HCEC 1CT (cell line): Measurements from ENCODE around the gene ST3GAL3.

Experiments used
- DNase-seq: peaks from one replicate; pipeline ENCODE4 v3.0.0-alpha.2; 2017

ST3GAL3 gene, protein sequence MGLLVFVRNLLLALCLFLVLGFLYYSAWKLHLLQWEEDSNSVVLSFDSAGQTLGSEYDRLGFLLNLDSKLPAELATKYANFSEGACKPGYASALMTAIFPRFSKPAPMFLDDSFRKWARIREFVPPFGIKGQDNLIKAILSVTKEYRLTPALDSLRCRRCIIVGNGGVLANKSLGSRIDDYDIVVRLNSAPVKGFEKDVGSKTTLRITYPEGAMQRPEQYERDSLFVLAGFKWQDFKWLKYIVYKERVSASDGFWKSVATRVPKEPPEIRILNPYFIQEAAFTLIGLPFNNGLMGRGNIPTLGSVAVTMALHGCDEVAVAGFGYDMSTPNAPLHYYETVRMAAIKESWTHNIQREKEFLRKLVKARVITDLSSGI

DNA sequence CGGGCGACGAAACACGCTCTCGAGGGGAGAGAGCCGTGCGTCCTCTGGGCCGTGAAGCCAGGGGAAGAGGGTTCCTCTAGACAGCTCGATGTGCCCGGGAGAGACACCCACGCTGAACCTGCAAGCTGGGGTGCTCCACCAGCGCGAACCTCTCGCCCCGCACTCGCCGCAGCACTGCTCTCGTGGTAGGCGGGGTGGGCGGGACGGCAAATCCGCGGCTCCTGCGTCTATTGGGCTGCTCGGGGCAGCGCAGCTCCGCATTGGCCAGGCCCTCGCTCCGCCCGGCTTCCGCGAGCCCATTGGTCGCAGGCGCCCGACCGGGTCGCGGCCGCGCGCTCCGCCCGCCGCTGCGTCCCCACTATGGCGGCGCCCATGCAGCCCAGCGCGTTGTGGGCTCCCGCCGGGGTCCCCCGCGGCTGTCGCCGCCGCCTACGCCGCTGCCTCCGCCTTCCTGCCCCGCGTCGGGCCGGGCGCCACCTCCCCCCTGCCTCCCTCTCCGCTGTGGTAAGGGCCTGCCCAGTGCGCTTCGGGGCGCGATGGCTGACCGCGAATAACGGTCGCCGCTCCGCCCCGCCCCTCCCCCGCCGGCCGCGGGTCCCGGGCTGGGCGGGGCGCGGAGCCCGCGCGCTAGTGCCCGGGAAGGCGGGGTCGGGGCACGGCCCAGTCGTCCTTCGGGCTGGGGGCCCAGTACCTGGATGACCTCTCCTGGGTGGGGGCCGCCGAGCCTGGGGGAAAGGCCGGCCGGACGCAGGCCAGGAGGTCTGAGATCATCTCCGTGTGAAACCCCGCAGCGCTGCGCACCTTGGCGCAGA is at the start of gene ST3GAL3:
ST3GAL3 (plus strand) TSS at position 347 of the 812 bp plus-strand sequence. CDS start 28,727 bp downstream, outside the sequence.
- DNase-seq = peak; percentile 94

DNA sequence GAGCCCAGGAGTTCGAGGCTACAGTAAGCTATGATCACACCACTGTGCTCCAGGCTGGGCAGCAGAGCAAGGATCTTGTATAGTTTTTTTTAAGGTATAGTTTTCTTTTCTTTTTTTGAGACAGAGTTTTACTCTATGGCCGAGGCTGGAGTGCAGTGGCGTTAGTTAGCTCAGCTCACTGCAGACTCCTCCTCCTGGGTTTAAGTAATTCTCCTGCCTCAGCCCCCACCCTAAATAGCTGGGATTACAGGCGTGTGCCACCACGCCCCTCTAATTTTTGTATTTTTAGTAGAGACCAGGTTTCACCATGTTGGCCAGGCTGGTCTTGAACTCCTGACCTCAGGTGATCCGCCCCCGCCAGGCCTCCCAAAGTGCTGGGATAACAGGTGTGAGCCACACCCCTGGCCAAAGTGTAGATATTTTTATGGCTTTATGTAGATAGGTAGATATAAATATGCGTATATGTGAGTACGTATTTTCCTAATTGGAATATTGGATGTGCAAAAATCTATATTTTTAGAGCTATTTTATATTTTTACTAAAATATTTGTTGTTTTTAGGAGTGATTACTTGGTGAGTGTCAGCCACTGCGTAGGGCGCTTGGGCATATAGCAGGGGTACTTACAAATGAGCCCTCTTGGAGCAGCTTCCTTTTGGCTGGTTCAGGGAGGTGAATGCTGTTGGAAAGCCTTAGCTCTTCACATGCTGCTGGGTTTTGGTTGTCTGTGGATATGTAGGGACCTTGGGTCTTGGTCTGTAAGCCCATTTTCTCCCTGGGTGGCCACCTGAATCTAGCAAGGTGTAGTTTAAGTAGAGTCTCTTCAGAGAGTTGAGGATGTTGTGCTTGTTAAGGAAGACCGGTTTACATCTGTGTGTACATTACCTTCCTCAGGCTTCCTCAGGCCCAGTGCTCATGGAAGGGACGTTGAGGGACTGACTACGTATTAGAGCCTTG is 47.8 kb upstream of the ST3GAL3 start:
- no peak for DNase-seq

DNA sequence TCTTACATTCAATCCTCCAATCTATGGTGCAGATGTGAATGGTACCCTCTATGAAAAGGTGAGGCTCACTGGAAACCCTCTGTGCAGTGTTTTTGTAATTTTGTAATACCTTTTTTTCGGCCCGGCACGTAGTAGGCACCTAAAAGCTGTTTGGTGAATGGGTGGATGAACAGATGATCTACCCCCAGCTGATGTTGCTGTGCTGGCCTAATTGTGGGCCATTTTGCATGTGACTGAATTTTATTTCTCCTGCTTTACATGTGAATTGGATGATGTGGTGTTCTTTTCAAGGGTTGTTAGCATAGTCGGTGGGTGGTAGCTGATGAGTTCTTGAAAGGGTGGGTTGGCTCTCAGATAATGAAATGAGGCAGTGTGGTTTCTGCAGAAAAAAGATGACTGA is 47.0 kb upstream of the ST3GAL3 start:
- no peak for DNase-seq

DNA sequence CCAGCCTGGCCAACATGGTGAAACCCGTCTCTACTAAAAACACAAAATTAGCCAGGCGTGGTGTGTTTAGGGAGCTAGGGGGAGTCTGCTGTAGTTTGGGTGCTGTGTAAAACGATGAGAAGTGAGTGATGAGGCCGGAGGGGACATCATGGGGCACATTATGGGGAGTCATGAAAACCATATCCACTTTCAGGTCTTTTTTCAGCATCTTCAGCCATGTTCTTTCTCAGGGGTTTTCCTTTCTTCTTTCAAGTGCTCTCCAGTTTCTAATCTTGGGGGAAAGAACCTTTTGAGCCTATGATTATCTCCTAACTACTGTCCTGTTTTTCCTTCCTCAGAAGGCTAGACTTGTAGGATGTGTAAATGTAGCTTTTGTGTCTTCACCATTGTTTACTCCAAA is 43.0 kb upstream of the ST3GAL3 start:
- DNase-seq = no peak

DNA sequence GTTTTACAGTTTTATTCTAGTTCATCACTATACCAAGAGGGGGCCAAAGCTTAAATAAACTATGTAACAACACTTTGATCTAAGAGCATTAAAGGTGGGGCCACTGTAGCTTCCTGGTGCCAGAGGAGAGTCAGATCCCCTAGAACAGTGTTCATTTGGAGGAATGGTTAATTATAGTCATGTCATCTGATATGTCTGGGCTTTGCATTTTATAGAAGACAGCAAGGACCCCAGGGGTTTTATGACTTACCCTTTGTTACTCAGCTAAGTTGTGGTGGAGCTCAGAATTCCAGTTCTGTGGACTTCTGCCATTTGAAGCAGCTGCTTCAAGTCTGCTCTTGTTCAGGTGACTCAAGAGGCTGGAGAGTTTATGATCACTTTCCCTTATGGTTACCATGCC is 40.7 kb upstream of the ST3GAL3 start:
- no peak for DNase-seq

DNA sequence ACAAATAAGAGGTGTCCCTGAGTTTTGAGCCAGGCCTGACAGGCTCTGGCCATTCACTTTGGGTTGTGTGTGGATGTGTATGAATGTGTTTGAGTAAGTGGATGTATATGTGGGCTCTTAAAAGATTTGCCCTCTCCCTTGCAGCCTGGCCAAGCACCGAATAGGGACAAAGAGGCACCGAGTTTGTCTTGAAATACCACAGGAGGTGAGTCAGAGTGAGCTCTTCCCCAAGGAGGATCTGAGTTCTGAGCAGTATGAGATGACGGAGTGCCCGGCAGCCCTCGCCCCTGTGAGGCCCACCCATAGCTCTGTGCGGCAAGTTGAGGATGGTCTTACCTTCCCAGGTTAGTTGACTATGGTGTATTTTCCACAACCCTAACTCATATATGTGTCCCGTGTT is 38.4 kb upstream of the ST3GAL3 start:
- DNase-seq = peak; percentile 16

DNA sequence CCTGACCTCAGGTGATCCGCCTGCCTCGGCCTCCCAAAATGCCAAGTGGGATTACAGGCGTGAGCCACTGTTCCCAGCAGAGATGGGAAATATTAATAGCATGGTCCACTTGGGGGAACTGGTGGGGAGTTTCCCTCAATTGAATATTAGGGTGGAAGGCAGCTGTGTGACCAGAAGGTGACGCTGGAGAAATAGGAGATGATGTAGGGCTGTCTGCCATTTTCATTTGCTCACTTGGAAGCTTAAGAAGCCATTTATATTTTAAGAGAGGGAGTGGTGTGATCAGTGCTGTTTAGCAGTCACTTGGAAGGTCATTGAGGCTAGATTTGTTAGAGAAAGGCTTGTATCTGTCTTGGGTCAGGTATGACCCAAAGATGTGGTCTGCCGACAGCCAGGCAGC is 37.5 kb upstream of the ST3GAL3 start:
- DNase-seq = no peak

DNA sequence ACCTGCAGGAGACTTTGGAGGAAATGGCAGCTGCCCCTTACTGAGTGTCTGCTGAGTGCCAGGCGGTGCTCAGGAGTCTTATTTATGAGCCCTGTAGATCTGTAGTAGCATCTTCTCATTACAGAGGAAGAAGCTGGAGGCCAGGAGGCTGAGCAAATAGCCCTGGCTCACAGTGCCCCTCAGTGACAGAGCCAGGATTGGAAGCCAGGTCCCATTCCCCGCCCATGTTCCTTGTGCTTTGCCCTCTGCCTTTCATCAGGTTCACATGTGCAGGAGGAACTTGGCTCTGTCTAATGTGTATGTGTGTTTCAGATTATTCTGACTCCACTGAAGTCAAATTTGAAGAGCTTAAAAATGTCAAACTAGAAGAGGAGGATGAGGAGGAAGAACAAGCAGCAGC is 36.1 kb upstream of the ST3GAL3 start:
- DNase-seq = no peak

DNA sequence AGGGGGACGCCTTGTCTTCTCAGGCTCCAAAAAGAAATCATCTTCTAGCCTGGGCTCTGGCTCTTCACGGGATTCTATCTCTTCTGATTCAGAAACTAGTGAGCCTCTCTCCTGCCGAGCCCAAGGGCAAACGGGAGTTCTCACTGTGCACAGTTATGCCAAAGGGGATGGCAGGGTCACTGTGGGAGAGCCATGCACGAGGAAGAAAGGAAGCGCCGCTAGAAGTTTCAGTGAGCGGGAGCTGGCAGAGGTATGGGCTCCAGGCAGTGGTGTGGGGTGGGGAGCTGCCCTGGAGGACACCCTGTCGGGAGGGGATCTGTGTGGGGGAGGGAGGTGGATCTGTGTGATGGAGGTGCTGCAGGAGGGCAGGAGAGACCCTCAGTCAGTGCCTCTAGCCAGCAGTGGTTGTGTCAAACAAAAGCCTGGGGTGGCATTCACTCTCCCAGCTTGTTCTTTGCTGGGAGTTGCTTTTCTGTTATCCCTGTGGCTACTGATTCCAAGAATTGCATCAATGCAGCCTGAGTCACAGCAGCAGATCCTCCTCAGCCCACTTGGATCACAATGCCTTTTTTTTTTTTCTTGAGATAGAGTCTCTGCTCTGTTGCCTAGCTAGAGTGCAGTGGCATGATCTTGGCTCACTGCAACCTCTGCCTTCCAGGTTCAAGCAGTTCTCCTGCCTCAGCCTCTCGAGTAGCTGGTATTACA is 35.6 kb upstream of the ST3GAL3 start:
- peak; percentile 64 for DNase-seq

DNA sequence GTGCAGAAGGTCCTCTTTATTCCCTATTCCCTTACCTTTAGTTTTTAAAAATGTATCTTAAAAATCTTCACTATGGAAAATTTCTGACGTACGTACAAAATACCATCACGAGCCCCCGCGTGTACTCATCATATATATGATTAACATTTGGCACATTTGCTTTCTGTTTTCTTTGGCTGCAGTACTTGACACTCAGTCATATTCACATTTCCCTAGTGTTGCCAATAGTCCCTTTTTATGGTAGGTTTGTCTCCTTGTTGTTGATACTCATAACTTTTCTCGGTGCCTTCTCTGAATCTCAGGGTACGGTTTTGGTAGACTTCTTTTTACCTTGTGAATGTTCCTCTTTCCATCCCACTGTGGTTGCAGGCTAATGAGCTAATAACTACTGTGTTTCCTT is 34.1 kb upstream of the ST3GAL3 start:
- DNase-seq = no peak

DNA sequence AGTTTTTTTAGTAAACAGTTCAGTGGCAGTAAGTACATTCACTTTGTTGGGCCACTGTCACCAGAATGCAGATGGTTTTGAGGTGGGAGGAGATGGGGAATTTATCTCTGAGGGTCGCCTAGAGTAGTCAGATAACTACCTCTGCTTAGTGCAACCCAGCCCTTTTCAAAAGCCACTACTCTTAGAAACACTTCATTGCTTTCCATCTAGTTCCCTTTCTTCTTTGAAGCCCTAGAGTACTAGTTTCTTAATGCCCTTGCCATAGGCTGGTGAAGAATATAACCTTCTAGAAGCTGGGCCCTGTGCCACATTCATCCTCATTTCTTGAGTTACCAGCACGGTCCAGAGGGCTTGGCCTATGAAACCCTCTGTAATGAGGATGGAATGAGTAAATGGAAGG is 28.4 kb upstream of the ST3GAL3 start:
- no peak for DNase-seq

DNA sequence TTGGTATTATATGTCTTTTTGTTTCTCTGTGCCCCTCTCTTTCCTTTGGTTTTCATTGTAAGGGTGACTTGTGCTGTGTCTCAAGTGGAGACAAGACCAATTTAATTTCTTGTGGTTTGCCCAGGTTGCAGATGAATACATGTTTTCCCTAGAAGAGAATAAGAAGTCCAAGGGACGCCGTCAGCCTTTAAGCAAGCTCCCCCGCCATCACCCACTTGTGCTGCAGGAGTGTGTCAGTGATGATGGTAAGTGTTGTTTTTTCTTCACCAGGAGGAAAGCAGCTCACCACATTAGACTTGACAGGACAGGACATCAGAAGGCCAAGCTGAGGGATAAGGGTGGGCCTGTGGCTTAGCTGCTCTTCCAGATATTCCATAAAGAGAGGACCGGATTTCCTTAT is 23.8 kb upstream of the ST3GAL3 start:
- no peak for DNase-seq

DNA sequence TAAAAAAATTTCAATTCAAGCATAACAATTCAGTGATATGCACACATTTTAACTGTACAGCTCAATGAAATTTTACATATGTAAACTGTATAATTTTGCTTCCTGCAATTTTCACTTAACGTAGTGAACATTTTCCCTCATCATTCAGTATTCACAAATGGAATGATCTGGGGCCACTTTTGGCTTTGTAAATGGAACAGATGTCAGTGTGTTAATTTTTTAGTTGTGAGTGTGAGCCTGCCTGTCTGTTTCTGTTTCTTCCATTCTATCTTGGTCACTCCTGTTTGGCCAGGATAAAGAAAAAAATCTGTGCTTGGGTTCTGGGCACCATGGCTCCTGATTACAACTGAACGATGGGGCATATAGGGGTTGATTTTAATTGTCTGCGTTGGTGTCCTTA is 20.5 kb upstream of the ST3GAL3 start:
- DNase-seq = no peak

DNA sequence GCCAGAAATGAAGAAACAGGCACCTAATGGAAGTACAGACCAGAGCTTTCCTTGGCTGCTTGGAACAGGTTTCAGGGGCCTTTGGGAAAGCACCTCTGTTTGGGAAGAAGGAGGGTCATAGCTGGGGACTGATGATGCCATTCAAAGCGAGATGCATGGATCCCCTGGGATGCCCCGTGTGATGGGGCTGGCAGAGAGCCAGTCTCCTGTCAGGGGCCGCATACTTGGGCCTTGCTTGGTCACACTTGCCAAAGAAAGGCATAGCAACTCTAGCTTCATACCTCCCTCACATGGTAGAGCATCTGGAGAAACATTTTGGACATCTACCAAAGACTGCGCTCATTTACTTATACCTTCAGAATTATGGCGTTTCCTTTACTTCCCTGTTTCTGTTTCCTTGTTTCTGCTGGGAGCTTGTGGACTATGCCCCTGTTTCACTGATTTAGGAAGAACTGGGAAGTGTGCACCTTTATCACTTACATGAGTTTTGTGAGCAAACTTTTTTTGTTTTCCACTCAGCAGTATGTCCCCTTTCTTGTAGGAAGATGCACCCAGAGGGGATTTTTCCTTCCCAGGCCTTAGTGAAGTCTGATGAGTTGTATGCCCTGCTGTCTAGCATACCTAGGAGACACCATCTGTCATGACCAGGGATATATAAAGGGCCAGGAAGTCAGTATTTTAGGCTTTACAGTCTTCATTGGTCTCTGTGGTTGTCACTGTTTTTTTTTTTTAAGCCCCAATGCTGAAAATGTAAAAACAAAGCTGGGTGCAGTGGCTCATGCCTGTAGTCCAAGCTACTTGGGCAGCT is 19.8 kb upstream of the ST3GAL3 start:
- DNase-seq = no peak

DNA sequence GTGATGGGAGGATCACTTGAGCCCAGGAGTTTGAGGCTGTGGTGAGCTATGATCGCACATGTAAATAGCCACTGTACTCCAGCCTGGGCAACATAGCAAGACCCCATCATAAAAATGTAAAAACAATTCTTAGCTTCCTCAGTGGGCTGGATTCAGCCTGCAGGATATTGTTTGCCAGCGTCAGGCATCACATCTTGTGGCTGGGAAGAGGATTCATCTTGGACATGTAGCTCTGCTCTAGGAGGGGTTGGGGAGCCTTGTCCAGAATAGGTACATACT is 19.3 kb upstream of the ST3GAL3 start:
- DNase-seq = no peak

DNA sequence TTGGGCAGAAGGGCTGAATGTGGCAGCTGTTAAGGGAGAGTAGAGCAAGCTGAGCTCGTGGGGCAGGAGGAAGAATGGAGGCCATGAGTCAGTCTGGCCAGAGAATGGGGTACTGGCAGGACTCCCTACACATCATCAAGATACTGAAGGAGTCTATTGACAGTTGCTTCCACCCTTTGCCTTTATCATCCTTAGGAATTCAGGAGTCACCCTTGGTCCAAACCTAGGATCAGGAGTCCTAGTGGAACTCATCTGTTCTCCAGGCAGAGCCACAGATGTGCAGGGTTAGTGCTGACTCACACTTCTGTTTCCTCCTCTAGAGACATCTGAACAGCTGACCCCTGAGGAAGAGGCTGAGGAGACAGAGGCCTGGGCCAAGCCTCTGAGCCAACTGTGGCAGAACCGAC is 18.7 kb upstream of the ST3GAL3 start:
- peak; percentile 98 for DNase-seq

DNA sequence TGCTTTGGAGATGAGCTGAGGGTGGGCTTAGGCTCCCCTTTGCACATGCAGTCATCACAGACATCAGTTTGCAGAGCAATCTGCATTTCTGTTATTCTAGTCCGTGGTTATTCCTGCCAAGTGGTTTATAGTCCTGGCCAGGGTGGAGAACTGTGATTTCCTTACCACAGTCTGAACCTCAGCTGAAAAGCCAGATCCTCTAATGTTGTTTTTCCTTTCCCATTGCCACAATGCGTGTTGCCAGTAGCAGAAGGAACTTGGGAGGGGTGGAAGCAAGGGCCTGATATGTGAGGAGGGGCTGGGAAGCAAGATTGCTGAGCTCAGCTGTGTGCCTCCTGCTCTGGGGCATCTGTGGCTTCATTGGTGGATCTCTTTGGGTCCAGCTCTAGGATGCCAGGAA is 18.0 kb upstream of the ST3GAL3 start:
- no peak for DNase-seq

DNA sequence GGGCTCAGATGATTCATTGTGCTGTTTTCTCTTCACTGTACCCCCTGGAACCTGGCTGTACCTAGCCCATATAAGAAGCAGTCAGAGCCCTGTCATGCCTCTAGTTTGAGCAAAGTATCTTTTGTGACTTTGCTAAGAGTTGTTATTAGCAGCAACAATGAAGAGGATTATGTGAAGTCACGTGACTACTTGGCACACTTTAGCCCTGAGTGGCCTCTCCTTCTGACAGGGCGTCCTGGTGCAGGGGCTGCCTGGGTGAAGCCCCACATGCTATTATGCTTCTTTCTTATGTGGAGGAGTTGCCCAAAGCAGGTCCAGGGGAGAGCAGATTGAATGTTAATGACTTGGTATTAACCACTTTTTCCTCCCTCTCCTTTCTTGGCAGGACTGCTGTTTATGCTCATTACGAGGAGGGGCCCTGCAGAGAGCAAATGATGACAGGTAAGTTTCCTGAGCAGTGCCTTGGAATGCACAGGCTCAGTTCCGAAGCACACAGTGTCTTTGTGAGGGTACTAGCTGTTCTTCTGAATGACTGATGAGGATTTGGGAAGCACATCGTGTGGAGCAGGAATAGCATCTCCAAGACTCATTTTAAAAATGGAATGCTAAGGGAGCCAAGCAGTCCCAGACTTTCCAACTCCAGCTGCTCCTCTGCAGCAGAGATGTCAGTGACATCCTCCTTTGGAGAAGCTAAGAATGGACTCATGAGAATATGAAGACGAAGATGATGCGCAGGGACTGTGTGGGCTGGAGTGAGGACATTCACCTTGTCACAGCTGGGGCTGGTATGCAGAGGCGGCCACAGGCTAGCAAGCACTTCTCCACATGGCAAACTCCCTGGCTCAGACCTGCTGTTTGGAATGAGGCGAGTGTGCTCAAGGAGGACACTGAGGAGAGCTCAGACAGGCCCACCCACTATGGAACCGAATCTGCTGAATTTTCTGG is 15.2 kb upstream of the ST3GAL3 start:
- no peak for DNase-seq

DNA sequence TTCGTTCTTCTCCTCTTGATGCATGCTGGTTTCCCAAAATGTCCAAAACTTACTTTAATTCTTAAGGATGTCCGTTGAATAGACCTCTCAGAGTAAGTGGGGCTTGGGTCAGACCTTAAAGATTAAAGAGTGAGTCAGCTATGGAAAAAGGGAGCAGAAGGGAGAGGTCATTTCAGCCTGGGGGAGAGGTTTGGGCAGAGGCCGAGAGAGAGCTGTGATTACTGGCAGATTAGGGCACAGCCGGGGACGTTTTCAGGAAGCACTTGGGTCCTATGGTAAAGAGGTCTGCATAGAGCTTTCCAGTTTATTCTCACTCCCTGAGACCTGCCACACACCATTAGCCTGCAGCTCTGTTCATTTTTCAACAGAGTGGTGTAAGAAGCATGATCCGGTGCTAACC is 14.0 kb upstream of the ST3GAL3 start:
- no peak for DNase-seq

DNA sequence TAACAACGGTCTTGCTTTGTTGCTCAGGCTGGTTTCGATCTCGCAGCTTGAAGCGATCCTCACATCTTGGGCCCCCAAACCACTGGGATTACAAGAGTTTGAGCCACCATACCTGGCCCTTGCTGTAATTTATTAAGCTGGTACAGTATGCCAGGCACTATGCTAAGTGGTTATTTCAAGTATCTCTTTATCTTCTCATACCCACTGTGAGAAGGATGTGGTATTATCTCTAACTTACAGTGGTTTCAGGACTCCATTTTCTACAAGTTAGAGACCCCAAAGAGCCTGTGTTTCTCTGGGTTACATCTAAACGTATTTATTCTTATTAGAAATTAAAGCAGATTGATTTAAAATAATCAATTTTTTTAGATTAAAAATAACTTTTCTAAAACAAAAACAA is 8.1 kb upstream of the ST3GAL3 start:
- DNase-seq = no peak

DNA sequence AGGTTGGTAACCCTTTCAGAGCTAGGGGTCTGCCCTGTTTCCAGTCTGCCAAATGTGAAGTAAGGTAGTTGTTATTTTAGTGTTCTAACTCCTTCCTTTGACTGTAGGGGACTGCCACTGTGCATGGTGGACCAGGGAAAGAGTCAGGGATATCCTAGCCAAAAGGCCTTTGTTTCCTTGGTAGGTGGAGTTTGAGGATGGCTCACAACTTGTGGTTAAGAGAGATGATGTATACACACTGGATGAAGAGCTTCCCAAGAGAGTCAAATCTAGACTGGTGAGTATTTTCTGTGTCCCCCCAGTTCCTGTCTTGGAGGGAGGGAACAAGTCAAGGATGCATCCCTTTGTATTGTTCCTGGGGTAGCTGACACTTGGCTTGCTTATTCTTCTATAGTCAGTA is 3.5 kb upstream of the ST3GAL3 start:
- DNase-seq = no peak
